Stimulated activated CD4-positive, alpha-beta T cell treated with anti-CD3 and anti-CD28 coated beads, Interleukin-2, amount 100 ng/mL, for 4 hours (primary cell): Measurements from ENCODE around the gene LRP5.

Experiments used
- DNase-seq: peaks from one replicate; pipeline ENCODE4 v3.0.0-alpha.2; 2020; ENCODE audit warnings: low read depth

Gene LRP5

GRCh38 chr11:68347345-68347744 lies 35.0 kb downstream of the LRP5 start:
- no peak for DNase-seq

- DNase-seq, result no peak
Observed at GRCh38 chr11:68347841-68348240, 35.5 kb downstream of the LRP5 start.

- DNase-seq, result no peak
Observed at GRCh38 chr11:68349461-68350249, 37.3 kb downstream of the LRP5 start.

GRCh38 chr11:68350759-68351449 lies 38.5 kb downstream of the LRP5 start:
- no peak for DNase-seq

- no peak for DNase-seq
Observed at GRCh38 chr11:68351450-68352275, 39.3 kb downstream of the LRP5 start.

GRCh38 chr11:68352591-68352990 lies 40.2 kb downstream of the LRP5 start:
- no peak for DNase-seq

- DNase-seq, result no peak
Observed at GRCh38 chr11:68353118-68353517, 40.7 kb downstream of the LRP5 start.

- no peak for DNase-seq
Observed at GRCh38 chr11:68353669-68354068, 41.3 kb downstream of the LRP5 start.

GRCh38 chr11:68354148-68354872 lies 41.9 kb downstream of the LRP5 start:
- no peak for DNase-seq

- no peak for DNase-seq
Observed at GRCh38 chr11:68355471-68355870, 43.1 kb downstream of the LRP5 start.

- no peak for DNase-seq
Observed at GRCh38 chr11:68357568-68357967, 45.2 kb downstream of the LRP5 start.

GRCh38 chr11:68358416-68358815 lies 46.0 kb downstream of the LRP5 start:
- DNase-seq, result no peak

- no peak for DNase-seq
Observed at GRCh38 chr11:68361702-68362101, 49.3 kb downstream of the LRP5 start.

GRCh38 chr11:68362801-68363379 lies 50.5 kb downstream of the LRP5 start:
- no peak for DNase-seq

- DNase-seq, result no peak
Observed at GRCh38 chr11:68363776-68364175, 51.4 kb downstream of the LRP5 start.

- no peak for DNase-seq
Observed at GRCh38 chr11:68364581-68364980, 52.2 kb downstream of the LRP5 start.

- no peak for DNase-seq
Observed at GRCh38 chr11:68365943-68366435, 53.6 kb downstream of the LRP5 start.

GRCh38 chr11:68367252-68367651 lies 54.9 kb downstream of the LRP5 start:
- DNase-seq, result no peak

GRCh38 chr11:68369756-68370155 lies 57.4 kb downstream of the LRP5 start:
- no peak for DNase-seq

- DNase-seq, result no peak
Observed at GRCh38 chr11:68370211-68371111, 58.1 kb downstream of the LRP5 start.
